ENCODE results near the gene RPL18A.

RPL18A gene

DNA sequence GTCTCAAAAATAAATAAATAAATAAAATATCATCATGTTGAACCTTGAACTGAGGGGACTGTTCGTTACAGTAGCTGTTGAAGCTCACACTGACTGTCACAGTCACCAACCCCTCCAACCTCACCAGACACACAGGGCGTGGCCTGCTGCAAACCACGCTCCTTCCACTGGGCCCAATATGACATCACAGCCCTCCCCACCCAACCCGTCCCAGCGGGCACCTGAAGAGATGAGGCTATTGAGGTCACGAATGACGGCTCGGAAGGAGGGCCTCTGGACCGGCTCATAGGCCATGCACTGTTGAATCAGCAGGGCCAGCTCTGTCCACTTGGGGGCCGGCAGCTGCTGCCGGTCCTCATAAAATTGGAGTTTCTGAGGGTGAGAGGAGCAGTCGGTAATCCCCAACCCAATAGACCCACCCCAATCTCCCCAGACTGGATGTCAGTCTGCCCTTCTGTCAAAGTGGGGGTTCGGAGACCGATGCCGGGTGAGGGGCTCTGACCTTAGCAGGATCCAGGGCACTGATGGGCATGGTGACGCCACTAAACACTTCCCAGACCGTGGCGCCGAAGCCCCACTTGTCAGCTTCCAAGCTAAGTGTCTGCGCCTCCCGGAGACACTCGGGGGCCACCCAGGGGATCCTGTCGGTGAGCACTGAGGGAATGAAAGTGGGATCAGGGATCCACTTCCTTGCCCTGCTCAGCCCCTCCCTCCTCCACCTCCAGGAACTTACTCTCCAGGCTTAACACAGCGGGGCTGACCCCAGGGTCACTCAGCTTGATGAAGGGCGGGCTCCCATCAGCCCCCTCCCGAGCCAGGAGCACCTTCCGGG, 25.1 kb upstream of the RPL18A start:
- H3K4me3 ChIP-seq (ENCODE audit: low read length, poor library complexity, severe bottlenecking), result no peak overlapping the region
- peaks cover 28% of the 10 kb centered on the region; the same call in 1 of the 2 replicates for H3K36me3 ChIP-seq (ENCODE audit: insufficient read depth, low read length)
- H3K79me2 ChIP-seq (ENCODE audit: insufficient read depth, low read length), result no peaks in the 10 kb centered on the region
- H3K4me1 ChIP-seq (ENCODE audit: insufficient read depth, low read length, poor library complexity, severe bottlenecking), result peaks cover 3% of the 10 kb centered on the region
- no peaks in the 10 kb centered on the region for H3K27me3 ChIP-seq (ENCODE audit: insufficient read depth, low read length, poor library complexity, severe bottlenecking)
- H3K9me2 ChIP-seq (replicated peaks; ENCODE audit: low read depth, low read length), result no peaks in the 10 kb centered on the region
- H2AFZ ChIP-seq (ENCODE audit: low read length), result no peak overlapping the region
- TF ChIP-seq, protein P1, sequence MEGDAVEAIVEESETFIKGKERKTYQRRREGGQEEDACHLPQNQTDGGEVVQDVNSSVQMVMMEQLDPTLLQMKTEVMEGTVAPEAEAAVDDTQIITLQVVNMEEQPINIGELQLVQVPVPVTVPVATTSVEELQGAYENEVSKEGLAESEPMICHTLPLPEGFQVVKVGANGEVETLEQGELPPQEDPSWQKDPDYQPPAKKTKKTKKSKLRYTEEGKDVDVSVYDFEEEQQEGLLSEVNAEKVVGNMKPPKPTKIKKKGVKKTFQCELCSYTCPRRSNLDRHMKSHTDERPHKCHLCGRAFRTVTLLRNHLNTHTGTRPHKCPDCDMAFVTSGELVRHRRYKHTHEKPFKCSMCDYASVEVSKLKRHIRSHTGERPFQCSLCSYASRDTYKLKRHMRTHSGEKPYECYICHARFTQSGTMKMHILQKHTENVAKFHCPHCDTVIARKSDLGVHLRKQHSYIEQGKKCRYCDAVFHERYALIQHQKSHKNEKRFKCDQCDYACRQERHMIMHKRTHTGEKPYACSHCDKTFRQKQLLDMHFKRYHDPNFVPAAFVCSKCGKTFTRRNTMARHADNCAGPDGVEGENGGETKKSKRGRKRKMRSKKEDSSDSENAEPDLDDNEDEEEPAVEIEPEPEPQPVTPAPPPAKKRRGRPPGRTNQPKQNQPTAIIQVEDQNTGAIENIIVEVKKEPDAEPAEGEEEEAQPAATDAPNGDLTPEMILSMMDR (conservative IDR thresholded peaks at IDR 0.05; ENCODE audit: low read length), result peak; percentile 34
- no peak for TF ChIP-seq EZH2phosphoT487 (IDR thresholded peaks at IDR 0.05; ENCODE audit: borderline replicate concordance)
- H3K9ac ChIP-seq (ENCODE audit: low read depth, low read length, poor library complexity, severe bottlenecking), result no peak overlapping the region
- H3K9me3 ChIP-seq (ENCODE audit: insufficient read depth, low read depth, low read length), result no peaks in the 10 kb centered on the region
- no peaks in the 10 kb centered on the region for H3F3A ChIP-seq (ENCODE audit: low read depth)
- H4K20me1 ChIP-seq (ENCODE audit: insufficient read depth, low read length, poor library complexity, severe bottlenecking), result no peaks in the 10 kb centered on the region
- H3K4me2 ChIP-seq (ENCODE audit: low read depth, low read length, poor library complexity, severe bottlenecking), result no peak overlapping the region

DNA sequence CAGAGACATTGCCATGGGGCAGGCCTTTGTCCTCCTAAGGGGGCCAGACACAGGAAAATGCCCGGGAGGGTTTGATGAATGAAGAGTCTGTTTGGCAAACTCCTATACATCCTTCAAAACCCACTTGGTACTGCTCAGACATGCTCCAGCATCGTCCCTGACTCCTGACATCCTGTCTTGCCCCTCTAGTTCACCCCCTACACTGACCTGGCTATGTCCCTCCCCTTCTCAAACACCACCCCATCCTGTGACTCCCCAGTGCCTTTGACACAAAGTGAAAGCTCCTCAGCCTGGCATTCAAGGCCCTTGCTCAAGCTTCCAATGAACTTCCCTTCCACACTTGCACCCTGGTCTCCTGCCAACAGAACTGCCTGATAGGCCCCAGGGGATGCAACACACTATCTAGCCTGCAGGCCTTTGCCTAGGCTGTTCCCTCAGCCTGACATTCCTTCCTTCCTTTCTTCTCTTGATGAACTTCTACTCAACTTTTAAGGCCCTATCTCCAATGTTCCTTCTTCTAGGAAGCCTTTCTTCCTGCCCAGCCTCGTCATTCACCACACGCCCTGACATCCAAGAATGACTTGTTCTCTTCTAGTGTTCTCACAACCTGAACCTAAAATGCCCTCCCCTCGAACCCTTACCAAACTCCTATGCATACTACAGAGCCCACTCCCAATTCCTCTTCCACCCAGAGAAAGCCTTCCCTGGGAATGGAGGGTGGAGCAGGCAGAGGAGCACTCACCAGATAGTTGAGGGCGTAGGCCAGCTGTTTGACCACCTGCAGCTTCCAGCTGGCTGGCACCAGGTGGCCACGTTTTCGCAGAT, 24.3 kb upstream of the RPL18A start:
- H3K4me1 ChIP-seq (ENCODE audit: insufficient read depth, low read length, poor library complexity, severe bottlenecking), result peaks cover 3% of the 10 kb centered on the region
- H3K9me3 ChIP-seq (ENCODE audit: insufficient read depth, low read depth, low read length), result no peaks in the 10 kb centered on the region
- H3K79me2 ChIP-seq (ENCODE audit: insufficient read depth, low read length), result no peaks in the 10 kb centered on the region
- no peaks in the 10 kb centered on the region for H4K20me1 ChIP-seq (ENCODE audit: insufficient read depth, low read length, poor library complexity, severe bottlenecking)
- no peak overlapping the region for H3K4me2 ChIP-seq (ENCODE audit: low read depth, low read length, poor library complexity, severe bottlenecking)
- H3K27me3 ChIP-seq (ENCODE audit: insufficient read depth, low read length, poor library complexity, severe bottlenecking), result no peaks in the 10 kb centered on the region
- no peak overlapping the region for H2AFZ ChIP-seq (ENCODE audit: low read length)
- no peak overlapping the region for H3K4me3 ChIP-seq (ENCODE audit: low read length, poor library complexity, severe bottlenecking)
- no peak for TF ChIP-seq EZH2phosphoT487 (IDR thresholded peaks at IDR 0.05; ENCODE audit: borderline replicate concordance)
- TF ChIP-seq, protein P1 (conservative IDR thresholded peaks at IDR 0.05; ENCODE audit: low read length), result no peak
- no peak overlapping the region for H3K9ac ChIP-seq (ENCODE audit: low read depth, low read length, poor library complexity, severe bottlenecking)
- H3F3A ChIP-seq (ENCODE audit: low read depth), result no peaks in the 10 kb centered on the region
- H3K36me3 ChIP-seq (ENCODE audit: insufficient read depth, low read length), result peaks cover 29% of the 10 kb centered on the region; the same call in 1 of the 2 replicates
- H3K9me2 ChIP-seq (replicated peaks; ENCODE audit: low read depth, low read length), result no peaks in the 10 kb centered on the region

DNA sequence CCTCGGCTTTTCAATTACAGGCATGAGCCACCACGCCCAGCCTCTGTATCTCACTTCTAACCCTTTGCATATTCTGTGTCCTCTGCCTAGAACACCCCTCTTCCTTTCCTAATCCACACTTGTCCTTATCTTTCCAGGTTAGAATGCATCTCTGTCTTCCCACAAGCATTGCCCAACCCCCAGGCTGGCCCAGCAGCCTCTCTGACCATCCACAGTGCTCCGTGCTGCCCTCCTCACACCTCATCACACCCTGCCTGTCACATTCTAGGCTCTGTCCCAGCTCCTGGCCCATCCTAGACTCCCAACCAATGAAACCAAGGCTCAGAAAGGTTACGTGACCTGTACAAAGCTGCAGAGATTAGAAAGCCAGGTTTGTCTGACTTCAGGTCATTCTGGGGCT, 23.2 kb upstream of the RPL18A start:
- no peak overlapping the region for H2AFZ ChIP-seq (ENCODE audit: low read length)
- no peak overlapping the region for H3K9ac ChIP-seq (ENCODE audit: low read depth, low read length, poor library complexity, severe bottlenecking)
- TF ChIP-seq, protein P1 (conservative IDR thresholded peaks at IDR 0.05; ENCODE audit: low read length), result no peak
- TF ChIP-seq EZH2phosphoT487 (IDR thresholded peaks at IDR 0.05; ENCODE audit: borderline replicate concordance), result no peak
- no peaks in the 10 kb centered on the region for H4K20me1 ChIP-seq (ENCODE audit: insufficient read depth, low read length, poor library complexity, severe bottlenecking)
- no peak overlapping the region for H3K4me3 ChIP-seq (ENCODE audit: low read length, poor library complexity, severe bottlenecking)
- H3K27me3 ChIP-seq (ENCODE audit: insufficient read depth, low read length, poor library complexity, severe bottlenecking), result no peaks in the 10 kb centered on the region
- H3K4me1 ChIP-seq (ENCODE audit: insufficient read depth, low read length, poor library complexity, severe bottlenecking), result peaks cover 3% of the 10 kb centered on the region
- no peaks in the 10 kb centered on the region for H3K9me3 ChIP-seq (ENCODE audit: insufficient read depth, low read depth, low read length)
- peaks cover 36% of the 10 kb centered on the region; the same call in 1 of the 2 replicates for H3K36me3 ChIP-seq (ENCODE audit: insufficient read depth, low read length)
- H3K4me2 ChIP-seq (ENCODE audit: low read depth, low read length, poor library complexity, severe bottlenecking), result no peak overlapping the region
- H3K9me2 ChIP-seq (replicated peaks; ENCODE audit: low read depth, low read length), result no peaks in the 10 kb centered on the region
- H3K79me2 ChIP-seq (ENCODE audit: insufficient read depth, low read length), result no peaks in the 10 kb centered on the region
- no peaks in the 10 kb centered on the region for H3F3A ChIP-seq (ENCODE audit: low read depth)
